GM15510 (cell line): ENCODE measurements around the gene ANKFN1.

Experiments used
- POLR2A ChIP-seq: IDR thresholded peaks from 3 replicates; pipeline ENCODE4 v1.6.1; 2011; ENCODE audit warnings: borderline replicate concordance; ENCODE audit not compliant: insufficient read length; ENCODE audit errors: extremely low read depth

ANKFN1 gene

DNA sequence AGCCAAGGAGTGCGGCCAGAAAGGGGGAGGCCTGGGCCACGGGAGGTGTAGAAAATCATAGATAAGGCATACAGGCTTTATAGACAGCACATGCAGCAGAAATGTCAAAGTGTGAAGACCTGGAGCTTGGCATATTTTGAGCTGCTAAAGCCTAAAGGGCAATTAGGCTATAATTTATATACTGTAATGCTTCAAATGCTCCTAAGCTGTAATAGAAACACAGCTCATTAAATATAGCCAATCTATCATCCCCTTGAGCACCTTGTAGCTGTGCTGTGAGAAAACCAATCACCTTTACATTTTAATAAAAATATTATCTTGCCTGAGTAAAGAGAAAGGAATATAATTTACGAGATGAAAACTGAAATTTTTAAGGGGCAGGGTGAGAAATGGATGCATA, 342.3 kb downstream of the ANKFN1 start:
- no peak for TF ChIP-seq POLR2A

DNA sequence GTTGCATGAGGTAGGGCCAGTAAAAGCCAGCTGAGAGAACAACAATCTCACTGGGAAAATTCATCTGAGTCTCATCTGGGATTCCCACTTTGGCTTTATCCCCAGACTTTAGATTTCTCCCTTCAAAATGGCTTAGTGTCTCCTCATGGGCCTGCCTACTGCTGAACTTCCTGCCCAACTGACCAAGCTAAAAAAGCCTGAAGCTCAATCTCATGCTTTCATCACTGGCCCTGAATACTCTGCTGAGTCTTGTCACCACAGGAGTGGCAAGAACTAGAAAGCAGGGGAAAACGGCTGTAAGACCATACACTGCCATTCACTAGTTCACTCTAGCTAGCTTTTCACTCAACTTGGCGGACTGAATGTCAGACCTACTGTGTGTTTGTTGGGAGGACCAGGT, 343.9 kb downstream of the ANKFN1 start:
- no peak for TF ChIP-seq POLR2A

DNA sequence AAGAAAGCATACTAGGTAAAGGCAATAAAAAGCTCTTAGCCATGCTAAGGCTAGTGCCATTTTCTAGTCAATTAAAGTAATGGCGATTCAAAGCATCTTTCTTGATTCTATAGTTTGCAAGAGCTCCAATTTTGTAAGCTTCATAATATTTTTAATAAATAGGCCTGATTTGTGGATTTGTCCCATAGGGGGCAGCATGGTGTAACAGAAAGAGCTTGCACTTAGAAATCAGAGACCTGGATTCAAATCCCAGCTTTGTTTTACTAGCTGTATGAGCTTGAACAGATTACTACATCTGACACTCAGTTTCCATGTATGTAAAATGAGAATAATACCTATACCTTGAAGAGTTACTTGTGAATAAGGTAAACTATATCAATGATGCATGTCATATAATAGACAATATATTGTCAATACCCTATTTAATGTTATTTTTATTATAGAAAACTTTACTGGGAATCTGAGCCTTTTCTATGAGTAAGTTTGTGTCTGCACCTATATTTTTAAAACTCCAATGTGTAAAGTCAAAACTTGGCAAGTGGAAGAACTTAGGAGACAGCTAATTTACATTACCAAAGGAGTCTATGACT, 346.6 kb downstream of the ANKFN1 start:
- TF ChIP-seq POLR2A: no peak

DNA sequence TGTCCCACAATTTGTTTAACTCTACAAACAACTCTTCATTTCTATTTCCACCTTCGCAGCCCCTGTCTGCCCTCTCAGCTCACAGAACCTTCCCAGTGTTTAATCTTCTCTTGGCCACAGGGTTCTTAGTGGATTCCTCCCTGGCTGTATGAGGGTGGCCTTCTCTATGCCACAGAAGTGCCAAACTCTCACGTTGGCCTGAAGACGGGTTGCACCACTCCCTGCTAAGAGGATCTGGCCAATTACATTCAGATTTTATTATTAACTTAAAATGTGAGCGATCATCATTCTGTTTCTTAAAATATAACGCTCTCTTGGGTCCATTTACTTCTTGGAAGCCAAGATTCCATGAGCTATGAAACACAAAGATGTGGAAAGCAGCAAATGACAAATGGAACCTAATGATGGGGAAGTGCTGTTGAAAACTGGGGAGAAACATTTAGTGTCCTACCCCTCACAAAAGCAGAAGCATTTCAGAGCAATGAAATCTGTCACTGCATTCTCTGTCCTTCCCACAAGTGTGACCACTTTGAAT, 348.9 kb downstream of the ANKFN1 start:
- TF ChIP-seq POLR2A: no peak

DNA sequence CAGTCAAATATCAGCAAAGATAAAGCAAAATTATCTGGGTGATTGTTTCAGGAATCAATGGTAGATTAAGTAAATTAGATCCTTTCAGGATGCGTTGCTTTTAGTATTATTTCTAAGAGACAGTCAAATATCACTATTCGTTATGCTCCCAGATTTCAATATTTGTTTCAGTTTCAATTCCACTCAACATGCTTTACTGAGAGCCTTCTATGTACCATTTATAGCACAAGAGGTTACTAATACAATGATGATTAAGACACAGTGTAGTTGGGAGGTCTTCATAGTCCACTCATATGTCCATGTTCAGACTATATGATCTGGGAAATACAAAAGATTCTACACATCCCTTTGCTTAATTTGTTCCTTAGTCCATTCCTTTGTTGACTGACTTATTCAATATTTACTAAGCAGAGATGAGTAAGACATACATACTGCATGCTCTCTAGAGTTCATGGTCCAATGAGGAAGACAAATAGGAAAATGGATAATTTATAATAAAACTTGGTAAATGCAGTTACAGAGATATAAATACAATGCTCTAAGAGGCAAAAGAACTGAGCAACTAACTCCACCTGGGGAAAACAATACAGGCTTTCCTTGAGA, 352.0 kb downstream of the ANKFN1 start:
- TF ChIP-seq POLR2A: no peak

DNA sequence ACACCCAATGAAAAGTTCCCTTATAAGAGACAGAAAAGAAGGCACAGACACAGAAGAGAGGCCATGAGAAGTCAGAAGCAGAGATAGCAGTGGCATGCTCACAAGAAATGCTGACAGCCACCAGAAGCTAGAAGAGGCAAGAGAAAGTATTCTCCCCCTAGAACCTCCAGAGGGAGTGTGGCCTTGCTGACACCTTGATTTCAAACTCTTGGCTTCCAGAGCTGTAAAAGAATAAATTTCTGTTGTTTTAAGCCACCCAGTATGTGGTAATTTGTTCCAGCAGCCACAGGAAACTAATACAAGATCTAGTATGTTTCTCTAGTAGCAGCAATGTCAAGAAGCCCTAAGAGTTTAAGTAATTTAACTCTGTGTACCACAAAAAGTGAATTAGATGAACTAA, 353.1 kb downstream of the ANKFN1 start:
- no peak for TF ChIP-seq POLR2A

DNA sequence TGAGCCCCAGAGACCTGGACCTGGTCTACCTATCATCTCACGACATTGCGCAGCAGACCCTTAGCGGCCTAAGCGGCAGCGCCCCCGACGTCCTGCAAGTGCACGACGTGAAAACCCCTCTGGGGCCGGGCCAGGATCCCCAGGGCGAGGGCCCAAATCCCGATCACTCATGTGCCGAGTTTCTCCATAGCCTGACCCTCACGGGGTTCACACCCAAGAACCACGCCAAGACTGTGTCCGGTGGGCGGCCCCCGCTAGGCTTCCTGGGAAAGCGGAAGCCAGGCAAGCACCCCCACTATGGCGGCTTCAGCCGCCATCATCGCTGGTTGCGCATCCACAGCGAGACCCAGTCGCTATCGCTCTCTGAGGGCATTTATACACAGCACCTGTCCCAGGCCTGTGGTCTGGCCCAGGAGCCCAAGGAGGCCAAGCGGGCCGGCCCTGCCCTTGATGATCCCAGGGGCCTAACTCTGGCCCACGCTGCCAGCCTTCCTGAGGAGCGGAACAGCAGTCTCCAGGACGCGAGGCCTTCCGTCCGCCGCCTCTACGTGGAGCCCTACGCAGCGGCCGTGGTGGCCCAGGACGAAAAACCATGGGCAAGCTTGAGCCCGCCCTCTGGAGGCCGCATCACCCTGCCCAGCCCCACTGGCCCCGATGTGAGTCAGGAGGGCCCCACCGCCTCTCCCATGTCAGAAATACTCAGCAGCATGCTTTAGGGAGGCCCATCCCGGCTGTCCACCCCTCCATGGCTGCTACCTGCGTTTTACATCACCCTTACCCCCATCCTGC, 357.5 kb downstream of the ANKFN1 start:
- no peak for TF ChIP-seq POLR2A

DNA sequence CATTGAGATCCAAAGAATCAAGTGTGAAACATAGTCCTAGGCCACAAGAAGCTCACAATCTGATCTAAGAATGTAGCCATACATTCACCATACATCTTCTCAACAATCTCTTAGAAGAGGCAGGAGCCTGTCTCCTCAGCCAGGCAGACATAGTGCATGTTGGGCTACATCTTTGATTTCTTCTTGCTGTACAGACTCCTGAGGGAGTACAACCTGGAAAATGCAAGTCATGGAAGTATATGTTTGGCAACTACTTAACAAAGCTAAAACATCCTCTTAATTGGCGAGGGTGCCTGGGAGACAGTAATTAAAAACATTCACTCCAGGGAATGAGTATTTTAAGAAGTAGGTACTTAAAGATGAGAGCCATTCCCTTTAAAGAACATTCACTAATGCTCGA, 361.0 kb downstream of the ANKFN1 start:
- TF ChIP-seq POLR2A: no peak

DNA sequence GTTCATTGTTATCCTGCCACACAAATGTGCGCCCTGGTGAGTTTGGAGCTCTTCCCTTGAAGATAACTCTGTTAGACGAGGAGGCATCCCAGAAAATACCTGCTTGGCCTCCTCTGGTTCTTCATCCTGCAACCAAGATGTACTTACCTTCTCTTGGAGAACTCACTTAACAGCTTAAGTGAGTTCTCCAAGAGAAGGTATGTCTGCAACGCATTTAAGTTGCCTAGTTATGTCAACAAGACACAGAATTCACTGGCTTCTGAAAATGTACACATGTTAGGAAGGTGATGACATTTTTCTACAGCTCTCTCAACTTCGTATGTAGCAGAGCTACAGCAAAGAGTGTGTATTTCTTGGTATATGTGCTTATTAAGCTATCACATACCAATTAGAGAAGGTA, 361.6 kb downstream of the ANKFN1 start:
- no peak for TF ChIP-seq POLR2A

DNA sequence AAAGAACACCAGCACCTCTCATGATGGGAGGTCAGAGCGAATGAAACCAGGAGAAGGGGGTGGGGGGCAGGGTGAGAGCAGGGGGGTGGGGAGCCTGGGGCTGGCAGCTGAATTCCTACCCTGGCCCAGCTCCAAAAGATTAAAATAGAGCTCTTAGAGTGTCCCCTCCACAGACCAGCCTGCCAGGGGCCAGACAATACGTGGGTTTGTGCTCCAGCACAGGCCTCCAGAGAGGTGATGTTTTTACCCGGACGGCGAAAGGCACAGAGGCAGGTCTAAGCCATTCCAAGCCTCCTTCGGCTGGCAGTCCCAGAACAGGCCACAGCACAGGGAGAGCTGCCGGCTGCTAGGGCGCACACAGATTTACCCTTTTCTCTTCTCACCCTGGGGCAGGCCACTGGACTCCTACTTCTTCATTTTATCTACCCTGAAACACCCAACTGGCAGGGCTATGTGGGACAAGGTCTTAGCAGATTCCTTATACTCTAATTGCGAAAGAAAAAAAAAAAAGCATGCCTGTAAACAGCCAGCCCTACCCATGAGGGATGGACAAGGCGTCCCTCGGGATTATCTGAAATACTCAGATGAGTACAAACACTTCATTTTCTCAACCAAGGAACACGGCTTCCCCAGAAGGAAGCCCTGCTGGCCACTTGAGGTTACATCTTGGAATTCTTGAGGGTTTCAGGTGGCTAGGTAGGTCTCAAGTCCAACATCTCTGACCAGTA, 368.3 kb downstream of the ANKFN1 start:
- TF ChIP-seq POLR2A: no peak

DNA sequence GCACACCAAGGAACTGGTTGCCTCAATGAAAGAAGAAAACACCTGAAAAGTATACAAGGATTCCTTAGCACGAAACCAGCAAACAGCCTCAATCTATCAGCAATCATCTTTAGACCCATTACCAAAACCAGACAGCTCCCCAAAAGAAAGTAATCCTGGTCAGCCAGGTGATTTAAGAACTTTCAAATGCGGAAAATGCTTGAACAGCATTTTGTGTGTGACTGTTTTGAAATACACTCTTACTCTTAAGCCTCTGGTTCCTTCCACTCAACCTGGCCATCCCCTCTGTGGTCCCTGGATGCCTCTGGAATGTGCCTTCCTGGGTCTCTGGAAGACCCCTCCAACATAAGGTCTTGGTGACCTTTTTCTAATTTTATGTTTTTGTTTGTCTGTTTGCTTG, 369.8 kb downstream of the ANKFN1 start:
- no peak for TF ChIP-seq POLR2A

DNA sequence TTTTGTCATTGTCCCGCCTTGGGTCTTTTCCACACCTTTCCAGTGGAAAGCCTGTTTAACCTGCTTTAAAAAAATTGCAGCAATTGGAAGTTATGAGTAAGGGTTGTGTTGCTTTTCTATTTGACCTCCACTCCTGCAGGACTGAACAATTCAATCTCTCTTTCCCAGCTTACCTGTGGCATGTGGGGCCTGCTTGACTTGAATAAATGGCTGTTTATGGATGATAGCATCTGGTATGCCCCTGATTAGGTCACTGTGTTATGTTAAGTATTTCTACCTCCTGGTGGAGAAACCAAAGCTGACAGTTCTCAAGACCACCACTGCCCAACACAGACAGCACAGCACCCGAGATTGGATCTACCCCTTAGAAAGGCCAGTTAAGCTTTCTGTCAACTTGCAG, 375.4 kb downstream of the ANKFN1 start:
- TF ChIP-seq POLR2A: no peak

DNA sequence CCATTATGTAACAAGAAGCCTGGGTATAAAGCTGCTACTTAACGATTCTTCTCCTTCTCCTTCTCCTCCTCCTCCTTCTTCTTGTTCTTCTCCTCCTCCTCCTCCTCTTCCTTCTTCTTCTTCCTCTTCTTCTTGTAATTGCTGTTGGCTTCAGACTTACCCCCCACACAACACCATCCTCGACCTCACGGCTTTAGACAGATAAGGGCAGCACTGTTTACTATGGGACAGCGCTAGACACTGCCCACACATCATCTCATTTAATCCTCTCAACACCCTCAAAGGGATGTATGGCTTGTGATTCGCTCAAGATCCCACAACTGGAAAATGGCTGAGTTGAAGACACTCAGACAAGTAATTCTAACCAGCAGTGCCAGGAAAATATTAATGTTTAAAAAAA, 379.7 kb downstream of the ANKFN1 start:
- no peak for TF ChIP-seq POLR2A

DNA sequence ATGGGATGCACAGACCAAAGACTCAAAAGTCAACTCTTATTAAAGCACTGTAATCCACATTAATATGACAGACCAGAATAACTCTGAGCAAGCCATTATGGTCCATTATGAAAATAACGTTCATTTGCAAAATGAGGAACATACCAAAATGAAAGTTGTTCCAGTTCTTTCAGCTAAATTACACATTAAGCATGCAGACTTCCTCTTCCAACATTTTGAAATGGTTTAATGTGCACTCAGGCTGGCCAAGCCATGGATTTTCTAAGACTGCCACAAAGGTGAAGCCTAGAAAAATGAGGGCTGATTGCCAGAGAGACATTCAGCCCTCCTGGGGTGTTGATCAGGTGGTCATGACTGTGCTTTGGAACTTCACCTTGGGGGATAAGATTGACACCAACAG, 383.5 kb downstream of the ANKFN1 start:
- TF ChIP-seq POLR2A: no peak

DNA sequence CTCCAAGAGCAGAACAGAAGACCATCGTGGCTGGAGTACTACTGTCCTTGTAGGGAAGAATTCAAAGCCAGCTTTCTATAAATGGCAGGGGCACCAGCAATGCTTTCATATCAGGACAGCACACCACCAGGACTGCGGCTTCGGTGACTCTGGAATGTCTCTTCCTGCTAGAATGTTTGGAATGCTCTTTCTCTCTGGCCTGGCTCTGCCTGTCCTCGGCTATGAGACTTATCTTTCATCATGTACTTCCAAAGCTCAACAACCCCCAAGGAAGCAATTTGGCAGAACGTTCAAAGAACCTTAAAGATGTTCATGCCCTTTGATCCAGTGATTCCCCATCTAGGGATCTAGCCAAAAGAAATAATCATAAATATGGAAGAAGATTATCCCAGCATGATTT, 387.6 kb downstream of the ANKFN1 start:
- no peak for TF ChIP-seq POLR2A
